NB4 (cell line): ENCODE measurements around the gene CCN6.

Source experiments
- POLR2A ChIP-seq: IDR thresholded peaks from 2 replicates; pipeline ENCODE4 v1.6.1; 2011; ENCODE audit warnings: mild to moderate bottlenecking; ENCODE audit not compliant: insufficient read length; ENCODE audit errors: extremely low read depth
- TF ChIP-seq, protein P1 (sequence below): IDR thresholded peaks from one replicate; pipeline ENCODE4 v1.5.1; 2012; ENCODE audit warnings: low read depth, low read length

DNA sequence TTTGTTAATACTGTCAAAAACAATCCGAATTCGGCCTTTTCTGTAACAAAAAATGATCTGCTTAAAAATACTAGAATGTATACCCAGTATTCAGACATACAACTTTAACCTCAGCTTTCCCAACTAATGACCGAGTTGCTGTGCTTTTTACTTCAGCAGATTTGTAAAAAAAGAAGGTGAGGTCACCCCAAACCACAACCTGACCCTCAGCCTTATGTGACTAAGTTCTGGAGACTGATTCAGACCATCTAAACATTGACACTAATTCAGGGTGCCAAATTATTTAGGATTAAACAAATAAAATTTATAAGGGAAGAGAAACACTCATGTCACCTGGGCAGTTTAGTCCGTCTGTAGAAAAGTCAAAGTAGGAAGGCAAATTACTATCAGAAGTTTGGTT, 7.7 kb downstream of the CCN6 start:
- no peak for TF ChIP-seq POLR2A
- TF ChIP-seq, protein P1, sequence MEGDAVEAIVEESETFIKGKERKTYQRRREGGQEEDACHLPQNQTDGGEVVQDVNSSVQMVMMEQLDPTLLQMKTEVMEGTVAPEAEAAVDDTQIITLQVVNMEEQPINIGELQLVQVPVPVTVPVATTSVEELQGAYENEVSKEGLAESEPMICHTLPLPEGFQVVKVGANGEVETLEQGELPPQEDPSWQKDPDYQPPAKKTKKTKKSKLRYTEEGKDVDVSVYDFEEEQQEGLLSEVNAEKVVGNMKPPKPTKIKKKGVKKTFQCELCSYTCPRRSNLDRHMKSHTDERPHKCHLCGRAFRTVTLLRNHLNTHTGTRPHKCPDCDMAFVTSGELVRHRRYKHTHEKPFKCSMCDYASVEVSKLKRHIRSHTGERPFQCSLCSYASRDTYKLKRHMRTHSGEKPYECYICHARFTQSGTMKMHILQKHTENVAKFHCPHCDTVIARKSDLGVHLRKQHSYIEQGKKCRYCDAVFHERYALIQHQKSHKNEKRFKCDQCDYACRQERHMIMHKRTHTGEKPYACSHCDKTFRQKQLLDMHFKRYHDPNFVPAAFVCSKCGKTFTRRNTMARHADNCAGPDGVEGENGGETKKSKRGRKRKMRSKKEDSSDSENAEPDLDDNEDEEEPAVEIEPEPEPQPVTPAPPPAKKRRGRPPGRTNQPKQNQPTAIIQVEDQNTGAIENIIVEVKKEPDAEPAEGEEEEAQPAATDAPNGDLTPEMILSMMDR = no peak
